ENCODE results near the gene INO80D. TPM values are rescaled to one million over a fixed set of nuclear protein-coding genes. Genes with fewer than 3 reads are reported as not detected.

The INO80D gene
- total RNA-seq, 1 donor from 2014 or later: 9.7 TPM

- TF ChIP-seq, protein P1, sequence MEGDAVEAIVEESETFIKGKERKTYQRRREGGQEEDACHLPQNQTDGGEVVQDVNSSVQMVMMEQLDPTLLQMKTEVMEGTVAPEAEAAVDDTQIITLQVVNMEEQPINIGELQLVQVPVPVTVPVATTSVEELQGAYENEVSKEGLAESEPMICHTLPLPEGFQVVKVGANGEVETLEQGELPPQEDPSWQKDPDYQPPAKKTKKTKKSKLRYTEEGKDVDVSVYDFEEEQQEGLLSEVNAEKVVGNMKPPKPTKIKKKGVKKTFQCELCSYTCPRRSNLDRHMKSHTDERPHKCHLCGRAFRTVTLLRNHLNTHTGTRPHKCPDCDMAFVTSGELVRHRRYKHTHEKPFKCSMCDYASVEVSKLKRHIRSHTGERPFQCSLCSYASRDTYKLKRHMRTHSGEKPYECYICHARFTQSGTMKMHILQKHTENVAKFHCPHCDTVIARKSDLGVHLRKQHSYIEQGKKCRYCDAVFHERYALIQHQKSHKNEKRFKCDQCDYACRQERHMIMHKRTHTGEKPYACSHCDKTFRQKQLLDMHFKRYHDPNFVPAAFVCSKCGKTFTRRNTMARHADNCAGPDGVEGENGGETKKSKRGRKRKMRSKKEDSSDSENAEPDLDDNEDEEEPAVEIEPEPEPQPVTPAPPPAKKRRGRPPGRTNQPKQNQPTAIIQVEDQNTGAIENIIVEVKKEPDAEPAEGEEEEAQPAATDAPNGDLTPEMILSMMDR (IDR thresholded peaks at IDR 0.05; ENCODE audit: insufficient read depth, low read length, poor library complexity, severe bottlenecking): no peak
- Histone ChIP-seq H3K27me3 (ENCODE audit: control insufficient read depth, insufficient read depth, low read length) (no peaks in the 10 kb centered on the region), H3K36me3 (ENCODE audit: control insufficient read depth, insufficient read depth, low read length) (no peaks in the 10 kb centered on the region), H3K4me3 (ENCODE audit: low read depth, low read length) (no peak overlapping the region)
- no peak for DNase-seq (ENCODE audit: low read depth)
Observed at GRCh38 chr2:205965707-205966106, 120.3 kb downstream of the INO80D start.

- DNase-seq (ENCODE audit: low read depth): no peak
- no peaks in the 10 kb centered on the region for H3K27me3 ChIP-seq (ENCODE audit: control insufficient read depth, insufficient read depth, low read length)
- TF ChIP-seq, protein P1 (IDR thresholded peaks at IDR 0.05; ENCODE audit: insufficient read depth, low read length, poor library complexity, severe bottlenecking): no peak
Observed at GRCh38 chr2:205964111-205964761, 121.7 kb downstream of the INO80D start.

DNA sequence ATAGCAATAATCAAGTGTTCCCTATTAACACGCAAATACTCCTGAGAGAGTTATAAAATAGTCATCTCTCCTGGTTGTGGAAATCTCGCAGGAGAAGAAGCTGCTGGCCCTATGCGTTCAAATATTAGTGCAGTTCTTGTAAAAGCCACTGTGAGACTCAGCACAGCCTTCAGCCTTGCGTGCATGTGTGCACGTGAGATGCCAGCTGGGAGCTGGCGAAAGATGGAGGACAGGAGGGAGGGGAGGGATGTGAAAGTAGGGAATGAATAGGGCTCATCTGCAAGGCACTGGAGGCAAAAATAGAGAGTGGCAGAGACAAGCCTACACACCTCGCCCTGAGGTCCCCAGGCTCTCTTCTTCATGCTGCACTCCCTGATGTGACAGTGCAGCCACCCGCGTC is 126.5 kb downstream of the INO80D start:
- Histone ChIP-seq H3K27me3 (ENCODE audit: control insufficient read depth, insufficient read depth, low read length) (no peaks in the 10 kb centered on the region), H3K36me3 (ENCODE audit: control insufficient read depth, insufficient read depth, low read length) (no peaks in the 10 kb centered on the region), H3K4me3 (ENCODE audit: low read depth, low read length) (no peak overlapping the region)
- TF ChIP-seq, protein P1 (IDR thresholded peaks at IDR 0.05; ENCODE audit: insufficient read depth, low read length, poor library complexity, severe bottlenecking): no peak
- DNase-seq (ENCODE audit: low read depth): no peak

More at GRCh38 chr2:205964111-205964761, 121.7 kb downstream of the INO80D start:
- Histone ChIP-seq H3K4me3 (ENCODE audit: low read depth, low read length) (no peak overlapping the region), H3K36me3 (ENCODE audit: control insufficient read depth, insufficient read depth, low read length) (no peaks in the 10 kb centered on the region)

- H3K27me3 ChIP-seq (ENCODE audit: control insufficient read depth, insufficient read depth, low read length): no peaks in the 10 kb centered on the region
- no peaks in the 10 kb centered on the region for H3K36me3 ChIP-seq (ENCODE audit: control insufficient read depth, insufficient read depth, low read length)
- DNase-seq (ENCODE audit: low read depth): no peak
- TF ChIP-seq, protein P1 (IDR thresholded peaks at IDR 0.05; ENCODE audit: insufficient read depth, low read length, poor library complexity, severe bottlenecking): no peak
- H3K4me3 ChIP-seq (ENCODE audit: low read depth, low read length): no peak overlapping the region
Observed at GRCh38 chr2:205957452-205958154, 128.4 kb downstream of the INO80D start.

GRCh38 chr2:205954707-205955106 is 131.3 kb downstream of the INO80D start:
- Histone ChIP-seq H3K27me3 (ENCODE audit: control insufficient read depth, insufficient read depth, low read length) (no peaks in the 10 kb centered on the region), H3K36me3 (ENCODE audit: control insufficient read depth, insufficient read depth, low read length) (no peaks in the 10 kb centered on the region), H3K4me3 (ENCODE audit: low read depth, low read length) (no peak overlapping the region)
- TF ChIP-seq, protein P1 (IDR thresholded peaks at IDR 0.05; ENCODE audit: insufficient read depth, low read length, poor library complexity, severe bottlenecking): no peak
- DNase-seq (ENCODE audit: low read depth): no peak

All from kidney epithelial cell (primary cell).